ENCODE measurements around the gene PIP5K1B.
"Not testable (repeated sequence)": the region's sequence is repeated elsewhere in the genome, so short reads cannot be mapped to it uniquely, and the experiment has no call there.

PIP5K1B gene

DNA sequence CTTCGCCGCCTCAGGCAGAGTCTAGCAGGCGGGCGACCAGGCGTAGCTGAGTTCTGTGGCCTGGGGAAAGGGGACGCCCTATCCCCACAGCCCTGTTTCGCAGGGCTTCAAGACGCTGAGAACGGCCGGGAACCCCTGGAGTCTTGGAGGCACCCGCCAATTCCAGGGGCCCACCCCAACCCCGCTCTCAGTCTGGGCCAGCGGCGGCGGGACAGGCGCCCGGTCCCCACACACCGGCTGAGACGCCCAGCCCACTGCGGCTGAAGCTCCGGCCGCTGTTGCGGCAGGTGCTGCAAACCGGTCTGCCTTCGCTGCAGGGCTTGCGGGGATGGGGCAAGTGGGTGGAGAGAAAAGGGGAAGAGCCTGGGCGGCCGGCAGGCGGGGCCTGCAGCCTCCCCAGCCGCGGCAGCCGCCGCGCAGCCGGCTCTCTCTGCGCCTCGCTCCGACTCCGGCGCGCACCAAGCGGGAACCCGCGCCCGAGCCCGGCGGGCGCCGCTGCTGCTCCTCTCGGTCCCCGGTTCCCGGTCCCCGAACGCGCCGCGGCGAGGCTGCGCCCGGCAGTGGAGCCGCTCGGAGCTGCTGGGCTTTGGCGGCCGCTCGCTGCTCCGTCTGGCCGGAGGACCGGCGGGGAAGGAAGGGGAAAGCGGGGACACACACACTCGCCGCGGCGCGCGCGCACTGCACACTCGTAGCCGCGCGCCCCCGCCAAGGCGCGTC, at the start of gene PIP5K1B:
Gene PIP5K1B (plus strand): TSS at position 427 of the 717 bp plus-strand sequence. CDS start 117,375 bp downstream, outside the sequence.
- no peak for DNase-seq (ENCODE audit: low read depth)

GRCh38 chr9:68664036-68664435, 41.0 kb upstream of the PIP5K1B start:
- DNase-seq (ENCODE audit: low read depth) = no peak

- no peak for DNase-seq (ENCODE audit: low read depth)
These were observed 36.9 kb upstream of the PIP5K1B start for GRCh38 chr9:68668127-68668526.

- DNase-seq (ENCODE audit: low read depth) = no peak
These were observed 35.8 kb upstream of the PIP5K1B start for GRCh38 chr9:68669218-68669617.

- no peak for DNase-seq (ENCODE audit: low read depth)
These were observed 32.8 kb upstream of the PIP5K1B start for GRCh38 chr9:68672215-68672614.

- no peak for DNase-seq (ENCODE audit: low read depth)
These were observed 32.4 kb upstream of the PIP5K1B start for GRCh38 chr9:68672625-68673024.

- DNase-seq (ENCODE audit: low read depth) = no peak
These were observed 26.6 kb upstream of the PIP5K1B start for GRCh38 chr9:68678430-68678829.

GRCh38 chr9:68683433-68683832, 21.6 kb upstream of the PIP5K1B start:
- DNase-seq (ENCODE audit: low read depth) = no peak

GRCh38 chr9:68685213-68685612, 19.8 kb upstream of the PIP5K1B start:
- no peak for DNase-seq (ENCODE audit: low read depth)

DNA sequence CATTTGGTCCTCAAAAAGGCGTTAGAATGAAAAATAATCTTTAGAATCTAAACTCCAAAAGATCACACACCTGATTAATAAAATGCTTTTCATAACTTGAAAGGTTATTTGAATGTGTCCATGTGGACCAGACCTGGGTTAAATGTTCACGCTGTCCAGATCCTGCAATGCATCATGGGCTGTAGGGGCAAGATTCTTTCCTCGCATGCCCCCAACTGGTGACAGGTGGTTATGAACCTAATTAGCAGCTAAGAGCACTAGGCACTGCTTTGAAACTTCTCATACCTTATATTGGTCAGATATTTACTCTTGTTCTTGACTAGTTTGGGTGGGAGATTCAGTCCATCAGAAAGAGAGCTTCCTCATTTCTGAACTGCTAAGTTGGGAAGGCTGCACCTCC, 19.3 kb upstream of the PIP5K1B start:
- DNase-seq (ENCODE audit: low read depth) = no peak

GRCh38 chr9:68690088-68690487, 15.0 kb upstream of the PIP5K1B start:
- DNase-seq (ENCODE audit: low read depth) = no peak

DNA sequence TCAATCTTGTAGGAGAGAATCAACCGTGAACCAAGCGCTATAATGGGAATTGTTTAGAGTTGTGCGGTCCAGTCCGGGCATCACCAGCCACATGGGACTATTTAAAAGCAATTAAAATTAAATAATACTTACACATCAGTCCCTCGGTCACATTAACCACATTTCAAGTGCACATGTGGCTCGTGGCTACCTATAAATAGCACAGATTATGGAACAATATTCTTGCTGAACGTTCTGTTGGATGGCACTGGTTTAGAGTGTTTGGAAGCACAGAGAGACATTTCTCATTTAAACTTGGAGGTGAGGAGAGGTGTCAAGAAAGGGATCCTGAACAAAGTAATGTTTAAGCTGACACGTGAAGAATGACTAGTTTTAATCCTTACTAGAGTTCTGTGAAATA, 12.5 kb upstream of the PIP5K1B start:
- no peak for DNase-seq (ENCODE audit: low read depth)

- no peak for DNase-seq (ENCODE audit: low read depth)
These were observed 10.9 kb upstream of the PIP5K1B start for GRCh38 chr9:68694125-68694524.

DNA sequence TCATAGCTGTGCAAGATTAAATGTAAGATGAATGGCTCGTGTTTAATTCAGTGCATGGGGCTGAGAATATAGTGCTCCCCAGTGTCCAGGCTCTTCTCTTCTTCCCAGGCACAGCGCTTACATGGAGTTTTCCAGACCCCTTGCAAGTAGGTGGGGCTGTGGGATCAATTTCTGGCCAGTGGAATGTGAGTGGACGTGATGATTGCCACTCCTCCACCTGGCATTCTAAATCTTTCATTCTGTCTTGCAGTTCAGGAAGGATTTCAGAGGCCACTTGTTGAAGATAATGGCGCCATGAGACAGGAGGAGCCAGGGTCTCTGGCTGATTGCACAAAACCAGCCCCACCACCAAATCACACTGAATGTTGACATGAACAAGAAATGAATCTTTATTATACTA, 7.2 kb upstream of the PIP5K1B start:
- DNase-seq (ENCODE audit: low read depth) = no peak

DNA sequence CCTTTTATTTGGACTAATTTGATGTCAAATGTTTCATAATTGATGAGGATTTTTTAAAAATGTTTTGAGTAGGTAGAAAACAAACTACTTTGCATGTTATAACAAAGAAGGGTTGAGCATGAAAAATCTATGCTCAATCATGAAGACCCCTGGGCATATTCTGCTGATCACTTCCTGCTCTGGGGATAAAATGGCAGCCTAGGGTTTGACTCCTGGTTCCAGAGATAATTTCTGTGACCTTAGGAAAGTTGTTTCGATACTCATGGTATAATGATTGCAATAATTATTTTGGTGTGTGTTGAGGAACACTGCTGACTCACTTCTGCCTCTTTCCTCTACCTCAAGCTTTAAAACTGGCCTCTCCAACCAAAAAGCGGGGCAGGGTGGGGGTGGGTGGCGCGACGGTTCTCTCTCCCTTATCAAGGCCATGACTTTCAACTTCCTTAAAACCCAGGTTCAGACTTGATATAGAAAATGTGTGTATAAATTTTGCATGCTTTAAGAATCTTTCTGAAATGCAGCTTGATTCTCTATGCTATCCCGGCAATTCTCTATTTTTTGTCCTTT, 6.0 kb upstream of the PIP5K1B start:
- DNase-seq (ENCODE audit: low read depth) = no peak

DNA sequence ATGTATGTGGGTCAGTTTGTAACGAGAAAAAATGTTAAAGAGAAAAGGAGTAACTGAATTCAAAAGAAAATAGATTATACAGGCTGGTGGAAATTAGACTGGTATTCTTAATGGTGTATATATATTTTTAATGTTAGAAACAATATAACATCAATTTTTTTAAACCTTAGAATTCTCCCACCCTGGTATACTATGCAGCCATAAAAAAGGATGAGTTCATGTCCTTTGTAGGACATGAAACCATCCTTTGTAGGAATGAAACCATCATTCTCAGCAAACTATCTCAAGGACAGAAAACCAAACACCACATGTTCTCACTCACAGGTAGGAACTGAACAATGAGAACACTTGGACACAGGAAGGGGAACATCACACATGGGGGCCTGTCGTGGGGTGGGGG, 5.4 kb upstream of the PIP5K1B start:
- not testable (repeated sequence) for DNase-seq (ENCODE audit: low read depth)

- DNase-seq (ENCODE audit: low read depth) = no peak
These were observed 2.5 kb upstream of the PIP5K1B start for GRCh38 chr9:68702493-68702892.

DNA sequence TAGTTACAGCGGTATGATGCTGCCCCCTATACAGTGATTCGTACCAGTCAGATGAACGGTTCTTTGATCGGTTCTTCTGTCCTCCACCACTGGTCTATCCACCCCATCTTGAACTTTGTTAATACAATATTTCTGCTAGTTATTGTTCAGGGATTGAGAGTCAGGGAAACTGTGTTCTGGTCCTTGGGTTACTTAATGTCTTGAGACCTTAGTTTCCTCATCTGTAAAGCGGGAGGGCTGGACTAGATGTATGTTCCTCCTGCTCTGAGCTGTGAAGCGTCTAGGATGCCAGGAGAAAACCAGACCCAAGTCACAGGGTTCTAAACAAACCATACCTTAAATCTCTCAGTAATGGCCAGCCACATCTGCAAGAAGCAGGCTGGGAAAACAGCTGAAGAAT, 1.4 kb upstream of the PIP5K1B start:
- DNase-seq (ENCODE audit: low read depth) = no peak

DNA sequence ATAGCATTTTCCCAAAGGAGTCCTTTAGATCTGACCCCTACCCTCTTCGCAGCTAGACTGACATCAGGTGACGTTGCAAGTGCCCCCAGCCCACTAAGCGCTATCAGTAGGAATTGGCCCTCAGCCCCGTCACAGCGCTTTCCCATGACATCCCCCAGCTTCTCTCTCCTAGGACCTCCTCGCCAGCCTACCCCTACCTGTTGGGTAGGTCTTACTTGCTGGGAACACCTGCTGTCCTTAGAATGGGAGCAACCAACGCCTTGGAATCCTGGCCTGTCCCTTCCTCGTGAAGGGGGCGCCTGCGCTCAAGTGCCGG, 584 bp upstream of the PIP5K1B start:
- no peak for DNase-seq (ENCODE audit: low read depth)

DNA sequence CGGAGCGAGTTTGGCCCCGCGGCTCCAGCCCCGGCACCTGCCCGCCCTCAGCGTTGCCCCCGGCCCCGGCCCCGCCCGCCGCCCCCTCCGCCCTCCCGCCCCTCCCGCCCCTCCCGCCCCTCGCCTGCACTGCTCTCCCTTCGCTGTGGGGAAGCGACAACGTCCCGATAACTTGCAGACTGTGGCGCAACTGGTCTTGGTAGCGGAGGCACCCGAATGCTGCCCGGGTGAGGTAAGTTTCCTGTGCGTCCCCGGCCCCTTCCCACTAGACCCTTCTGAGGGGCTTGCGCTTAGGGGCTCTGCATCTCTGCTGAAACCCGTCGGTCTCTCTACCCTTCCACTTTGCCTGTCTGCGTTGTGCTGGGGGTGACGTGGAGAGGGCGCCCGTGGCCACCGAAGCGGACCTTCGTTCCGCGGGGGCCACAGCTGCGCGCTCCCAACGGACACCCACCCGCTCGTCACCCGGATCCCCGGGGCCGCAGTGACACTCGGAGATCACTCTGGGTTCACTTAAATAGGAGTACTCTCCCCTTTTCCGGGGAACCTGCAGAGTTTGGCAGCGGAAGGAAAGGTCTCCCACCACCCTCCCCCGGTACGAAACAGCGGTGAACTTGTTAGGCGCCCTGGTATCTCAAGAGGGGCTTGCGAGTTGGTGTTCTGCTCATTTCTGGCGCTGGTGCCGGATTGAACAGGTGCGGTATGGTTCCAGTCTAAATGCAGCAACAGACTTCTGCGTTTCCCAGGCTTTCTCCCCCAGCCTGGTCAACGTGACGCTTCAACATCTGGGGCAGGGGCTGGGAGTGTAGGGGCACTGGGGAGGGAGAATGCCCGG, 707 bp downstream of the PIP5K1B start:
- DNase-seq (ENCODE audit: low read depth) = no peak

DNA sequence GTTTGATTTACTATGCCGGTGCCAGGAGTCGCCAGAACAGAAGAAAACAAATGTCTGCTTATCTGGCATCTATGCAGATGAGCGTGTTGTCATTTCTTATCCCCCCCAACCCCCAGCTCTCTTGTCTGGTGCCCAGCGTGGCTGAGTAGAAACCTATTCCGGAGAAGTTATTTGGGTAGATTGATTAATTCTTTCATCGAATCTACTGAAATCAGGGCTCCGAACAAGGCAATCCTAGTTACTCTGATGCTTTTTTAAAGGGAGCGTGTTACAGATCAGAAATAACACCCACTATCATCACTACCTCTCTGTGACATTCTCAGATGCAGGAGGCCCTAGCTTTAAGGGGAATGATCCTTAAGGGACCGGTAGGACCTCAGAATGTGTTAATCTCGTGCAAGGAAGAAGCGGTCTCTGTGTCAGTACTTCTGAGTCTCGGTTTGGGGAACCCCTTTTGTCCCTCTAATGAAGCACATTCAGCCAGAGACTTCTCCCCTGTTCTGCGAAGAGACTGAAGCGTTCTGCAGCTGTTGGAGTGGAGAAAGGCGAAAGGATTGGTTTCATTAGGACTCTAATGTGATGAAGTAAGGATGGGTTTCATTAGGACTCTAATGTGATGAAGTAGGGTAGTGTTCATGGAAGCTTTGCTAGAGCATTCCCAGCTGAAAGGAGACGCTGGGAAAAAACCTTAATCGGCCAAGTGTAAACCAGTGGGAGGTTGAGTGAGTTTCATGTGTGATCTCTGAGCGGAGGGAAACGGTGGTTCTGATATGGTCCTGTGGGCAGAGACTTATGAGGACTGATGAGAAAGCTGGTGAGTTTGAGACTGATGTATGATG, 1.5 kb downstream of the PIP5K1B start:
- DNase-seq (ENCODE audit: low read depth) = no peak

DNA sequence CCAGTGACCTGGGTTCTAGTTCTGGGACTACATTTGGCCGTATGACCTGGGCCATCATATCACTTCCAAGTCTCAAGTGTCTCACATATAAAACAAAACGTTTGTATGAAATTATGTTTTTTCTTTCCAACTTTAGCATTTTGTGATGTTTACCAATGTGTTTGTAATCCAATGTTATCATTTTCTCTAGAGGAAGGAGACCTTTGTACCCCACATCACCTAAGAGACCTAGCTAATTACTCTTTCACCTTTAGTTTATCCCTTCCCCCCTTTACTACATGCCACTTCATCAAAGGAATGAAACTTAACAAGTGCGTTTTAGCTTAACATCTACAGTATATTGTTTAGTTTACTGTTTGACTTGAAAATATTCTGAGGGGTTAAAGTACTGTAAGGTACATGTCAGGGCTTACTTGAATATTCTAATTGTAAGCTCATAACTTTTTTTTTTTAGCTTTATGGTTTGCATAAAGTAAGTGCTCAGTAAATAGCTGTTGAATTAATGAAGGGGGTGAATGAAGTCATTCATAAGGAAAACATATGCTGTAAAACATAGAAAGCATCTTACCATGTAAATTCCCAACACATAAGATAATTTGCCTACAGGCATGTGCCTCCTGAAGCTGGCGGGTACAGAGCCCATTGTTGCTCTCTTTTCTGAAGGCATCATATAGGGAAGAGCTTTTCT, 2.9 kb downstream of the PIP5K1B start:
- no peak for DNase-seq (ENCODE audit: low read depth)
